Suppressor macrophage (primary cell): ENCODE results near the gene KAZN.

Experiments used
- DNase-seq, 4 experiments: peaks; one replicate each; pipeline ENCODE4 v3.0.0-alpha.2; 2020 to 2022

The KAZN gene

GRCh38 chr1:14895727-14896126, 297.2 kb downstream of the KAZN start:
- no peak for DNase-seq

- no peak for DNase-seq
Measured at GRCh38 chr1:14896381-14897079, 298.0 kb downstream of the KAZN start.

- DNase-seq = peak in 2 of 4 experiments; percentile 13 to 17
Measured at GRCh38 chr1:14897080-14897449, 298.6 kb downstream of the KAZN start.

GRCh38 chr1:14897547-14897946, 299.1 kb downstream of the KAZN start:
- DNase-seq = no peak

GRCh38 chr1:14897997-14898645, 299.6 kb downstream of the KAZN start:
- no peak for DNase-seq

- DNase-seq = no peak
Measured at GRCh38 chr1:14899686-14900085, 301.2 kb downstream of the KAZN start.

GRCh38 chr1:14901371-14901954, 303.0 kb downstream of the KAZN start:
- no peak for DNase-seq

GRCh38 chr1:14903922-14904321, 305.4 kb downstream of the KAZN start:
- no peak for DNase-seq

- no peak for DNase-seq
Measured at GRCh38 chr1:14906665-14907064, 308.2 kb downstream of the KAZN start.

- DNase-seq = no peak
Measured at GRCh38 chr1:14907416-14907815, 308.9 kb downstream of the KAZN start.

- DNase-seq = no peak
Measured at GRCh38 chr1:14909273-14909672, 310.8 kb downstream of the KAZN start.

- DNase-seq = no peak
Measured at GRCh38 chr1:14909920-14910460, 311.5 kb downstream of the KAZN start.

GRCh38 chr1:14910984-14911721, 312.7 kb downstream of the KAZN start:
- DNase-seq = no peak

- no peak for DNase-seq
Measured at GRCh38 chr1:14912839-14913481, 314.5 kb downstream of the KAZN start.

- DNase-seq = no peak
Measured at GRCh38 chr1:14913482-14914177, 315.1 kb downstream of the KAZN start.

- DNase-seq = no peak
Measured at GRCh38 chr1:14914351-14914988, 316.0 kb downstream of the KAZN start.

- peak; percentile 54 to 70 (median 62) for DNase-seq
Measured at GRCh38 chr1:14915356-14916054, 317.0 kb downstream of the KAZN start.

GRCh38 chr1:14919289-14919688, 320.8 kb downstream of the KAZN start:
- DNase-seq = no peak

GRCh38 chr1:14919751-14920150, 321.3 kb downstream of the KAZN start:
- DNase-seq = no peak

GRCh38 chr1:14921057-14921456, 322.6 kb downstream of the KAZN start:
- DNase-seq = no peak
